ENCODE measurements around the gene SH2D3A.

- TF ChIP-seq CTCF (IDR thresholded peaks at IDR 0.05; ENCODE audit: poor library complexity) (no peak), EZH2phosphoT487 (IDR thresholded peaks at IDR 0.05; ENCODE audit: low read depth, severe bottlenecking, unreplicated experiment) (no peak)
Observed at GRCh38 chr19:6711078-6711361, 56.2 kb downstream of the SH2D3A start.

Measured in hepatocyte (in vitro differentiated cells).